PC-3 (cell line): ENCODE data around the gene GET3. TPM values are rescaled to one million over a fixed set of nuclear protein-coding genes. Genes with fewer than 3 reads are reported as not detected.
A peak's percentile ranks its signal among the peaks of the same experiment; 100 is the strongest.

ENCODE experiments used
- ATAC-seq: fragments of 200-7000 bp; cut with Tn5 transposase; 2 replicates; pipeline ENCODE4 v1.9.1; 2020; ENCODE audit warnings: mild to moderate bottlenecking, moderate library complexity
- BruUV-seq: library from RNA; stranded (reverse); fragments of 400-500 nt; replicated peaks from 2 replicates; lab custom pipeline; 2021; lab: Mats Ljungman, UMichigan
- CTCF ChIA-PET: fragments of 300-600 bp; sonication (Branson Sonifier 250); formaldehyde crosslinking; loops from one replicate; lab custom pipeline; 2022; ENCODE audit warnings: antibody characterized with exemption; lab: Charles Lee
- POLR2A ChIA-PET: fragments of 300-600 bp; sonication (Branson Sonifier 250); formaldehyde crosslinking; loops from one replicate; lab custom pipeline; 2022; ENCODE audit warnings: antibody characterized with exemption; ENCODE audit not compliant: unreplicated experiment; lab: Charles Lee
- DNase-seq: peaks from one replicate; pipeline ENCODE4 v3.0.0-alpha.2; 2015
- H2AFZ ChIP-seq: fragments of 300-600 bp; sonication (generic); 2 replicates; pipeline ENCODE4 v1.6.0; 2016; ENCODE audit warnings: antibody characterized with exemption, low read length
- H3F3A ChIP-seq: fragments of 300-600 bp; sonication (generic); one replicate; pipeline ENCODE4 v1.6.0; 2017; ENCODE audit warnings: antibody characterized with exemption, low read length, control low read depth, mild to moderate bottlenecking; ENCODE audit not compliant: unreplicated experiment
- H3K27ac ChIP-seq: fragments of 300-600 bp; sonication (generic); 2 replicates; pipeline ENCODE4 v1.5.1; 2016; ENCODE audit warnings: mild to moderate bottlenecking, low read length
- H3K27me3 ChIP-seq: fragments of 300-600 bp; sonication (generic); 2 replicates; pipeline ENCODE4 v1.6.1; 2016; ENCODE audit warnings: low read length, mixed read lengths
- H3K36me3 ChIP-seq: fragments of 300-600 bp; sonication (generic); 2 replicates; pipeline ENCODE4 v1.6.1; 2016; ENCODE audit warnings: low read depth, mixed run types, low read length, mixed read lengths
- H3K4me1 ChIP-seq: fragments of 300-600 bp; sonication (generic); 2 replicates; pipeline ENCODE4 v1.5.1; 2016; ENCODE audit warnings: low read length; ENCODE audit not compliant: insufficient read depth
- H3K4me2 ChIP-seq: fragments of 300-600 bp; sonication (generic); 2 replicates; pipeline ENCODE4 v1.6.0; 2016; ENCODE audit warnings: low read length
- H3K4me3 ChIP-seq: fragments of 300-600 bp; sonication (generic); 2 replicates; pipeline ENCODE4 v1.5.1; 2016; ENCODE audit warnings: mild to moderate bottlenecking, low read length, mixed read lengths
- H3K79me2 ChIP-seq: fragments of 300-600 bp; sonication (generic); 2 replicates; pipeline ENCODE4 v1.6.1; 2017; ENCODE audit warnings: low read length, mixed read lengths
- H3K9ac ChIP-seq: fragments of 300-600 bp; sonication (generic); 2 replicates; pipeline ENCODE4 v1.6.0; 2016; ENCODE audit warnings: mild to moderate bottlenecking, low read length
- H3K9me2 ChIP-seq: fragments of 300-600 bp; sonication (generic); replicated peaks from 2 replicates; pipeline ENCODE4 v1.6.1; 2016; ENCODE audit warnings: mixed run types, low read length, mixed read lengths
- H3K9me3 ChIP-seq: fragments of 300-600 bp; sonication (generic); 2 replicates; pipeline ENCODE4 v1.6.1; 2016; ENCODE audit warnings: low read length, mixed read lengths
- H4K20me1 ChIP-seq: fragments of 300-600 bp; sonication (generic); 2 replicates; pipeline ENCODE4 v1.6.1; 2016; ENCODE audit warnings: low read length, mixed read lengths
- CTCF ChIP-seq: fragments of 300-600 bp; sonication (generic); conservative IDR thresholded peaks from 2 replicates; pipeline ENCODE4 v1.5.1; 2017; ENCODE audit warnings: antibody characterized with exemption, low read depth, mild to moderate bottlenecking, low read length
- EZH2 ChIP-seq: fragments of 300-600 bp; sonication (generic); IDR thresholded peaks from one replicate; pipeline ENCODE4 v1.6.1; 2017; ENCODE audit warnings: antibody characterized with exemption, mild to moderate bottlenecking, low read length; ENCODE audit not compliant: unreplicated experiment
- EZH2phosphoT487 ChIP-seq: fragments of 300-600 bp; sonication (generic); IDR thresholded peaks from 2 replicates; pipeline ENCODE4 v1.6.1; 2018; ENCODE audit warnings: mild to moderate bottlenecking, antibody characterized with exemption, low read length, borderline replicate concordance
- intact Hi-C: fragments of 100-400 bp; cut with micrococcal nuclease; formaldehyde crosslinking; loops from 2 replicates; pipeline ENCODE4 v1.9.0; 2023
- total RNA-seq: library from RNA; depleted of rRNA; stranded (reverse); fragments of >200 nt; gene quantifications from 2 replicates; pipeline ENCODE4 v1.2.3, GENCODE V29; 2014

The GET3 gene
- total RNA-seq, 1 experiment from 2014 or later = 264 TPM

- peaks cover 12% of the 10 kb centered on the region; the same call in 1 of the 2 replicates for H3K36me3 ChIP-seq
- peak overlapping the region; percentile 87 for H3K9ac ChIP-seq
- TF ChIP-seq CTCF (no peak), EZH2 (no peak), EZH2phosphoT487 (no peak)
- intact Hi-C loops = loop anchor here (1.0 kb wide), 1 partner anchor 11 kb away; no protein-coding TSS in a partner anchor
- ChIA-PET POLR2A (interaction anchor here (0.6 kb wide), 3 partner anchors 27 to 464 kb away, joined by 3 read pairs; no protein-coding TSS in a partner anchor), CTCF (interaction anchor here (0.8 to 1.1 kb wide), 2 partner anchors 35 to 46 kb away, joined by 4 to 5 read pairs; no protein-coding TSS in a partner anchor)
- BruUV-seq = TSS peak; percentile 98
- no peaks in the 10 kb centered on the region for H3K9me2 ChIP-seq
- H3K4me1 ChIP-seq = peaks cover 37% of the 10 kb centered on the region
- H3F3A ChIP-seq = peaks cover 11% of the 10 kb centered on the region
- peaks cover 63% of the 10 kb centered on the region for H3K79me2 ChIP-seq
- H3K4me3 ChIP-seq = peak overlapping the region; percentile 89
- peak overlapping the region; percentile 94 for H3K4me2 ChIP-seq
- peaks cover 19% of the 10 kb centered on the region; the same call in 1 of the 2 replicates for H4K20me1 ChIP-seq
- H3K9me3 ChIP-seq = no peaks in the 10 kb centered on the region
- peak overlapping the region; percentile 80 for H2AFZ ChIP-seq
- DNase-seq (peak; percentile 99), ATAC-seq (peak; percentile 62)
- no peaks in the 10 kb centered on the region for H3K27me3 ChIP-seq
- peak overlapping the region; percentile 68 for H3K27ac ChIP-seq
Measured at GRCh38 chr19:12722566-12723380, 14.5 kb upstream of the GET3 start.

DNA sequence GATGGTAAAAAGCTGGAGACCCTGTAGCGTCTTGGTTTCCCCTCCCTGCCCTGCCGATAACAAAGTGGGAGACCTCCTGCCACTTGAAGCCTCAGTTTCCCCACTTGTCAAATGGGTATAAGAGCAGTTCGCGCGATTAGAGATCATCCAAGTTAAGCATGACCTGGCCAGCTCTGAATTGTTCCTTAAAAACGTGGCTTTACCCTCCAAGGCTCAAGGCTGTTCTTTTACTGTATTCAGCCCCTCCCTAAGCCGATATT lies 14.0 kb upstream of the GET3 start:
- POLR2A ChIA-PET = interaction anchor here (0.6 kb wide), 1 partner anchor 27 kb away, joined by 3 read pairs; no protein-coding TSS in a partner anchor
- peak overlapping the region; percentile 87 for H3K9ac ChIP-seq
- intact Hi-C loops = loop anchor here (1.0 kb wide), 1 partner anchor 10 kb away; no protein-coding TSS in a partner anchor
- CTCF ChIA-PET = interaction anchor here (1.1 kb wide), 1 partner anchor 34 kb away, joined by 5 read pairs; no protein-coding TSS in a partner anchor
- H3K9me3 ChIP-seq = no peaks in the 10 kb centered on the region
- no peak for TF ChIP-seq EZH2phosphoT487
- TF ChIP-seq CTCF = no peak
- no peak for TF ChIP-seq EZH2
- peak overlapping the region; percentile 94 for H3K4me2 ChIP-seq
- H3K36me3 ChIP-seq = peaks cover 15% of the 10 kb centered on the region; the same call in 1 of the 2 replicates
- no peaks in the 10 kb centered on the region for H3K27me3 ChIP-seq
- peaks cover 33% of the 10 kb centered on the region for H3K4me1 ChIP-seq
- peaks cover 58% of the 10 kb centered on the region for H3K79me2 ChIP-seq
- TSS peak; percentile 49 for BruUV-seq
- H3K9me2 ChIP-seq = no peaks in the 10 kb centered on the region
- peaks cover 19% of the 10 kb centered on the region; the same call in 1 of the 2 replicates for H4K20me1 ChIP-seq
- H3F3A ChIP-seq = peaks cover 16% of the 10 kb centered on the region
- ATAC-seq (no peak; the same call in 1 of the 2 replicates), DNase-seq (no peak)
- peak overlapping the region; percentile 68 for H3K27ac ChIP-seq
- peak overlapping the region; percentile 80 for H2AFZ ChIP-seq
- peak overlapping the region; percentile 89 for H3K4me3 ChIP-seq
